IPS-NIHi7 (cell line): ENCODE measurements around the gene EEIG1.

Source experiments
- DNase-seq: peaks from one replicate; pipeline ENCODE4 v3.0.0; 2012; ENCODE audit warnings: mixed read lengths; ENCODE audit errors: extremely low spot score

Gene EEIG1

GRCh38 chr9:128001151-128001778 is 20.5 kb upstream of the EEIG1 start:
- DNase-seq: no peak

GRCh38 chr9:127999461-127999860 is 18.7 kb upstream of the EEIG1 start:
- DNase-seq: no peak

- DNase-seq: no peak
Observed at GRCh38 chr9:127993721-127994120, 12.9 kb upstream of the EEIG1 start.

GRCh38 chr9:127991757-127992274 is 11.0 kb upstream of the EEIG1 start:
- no peak for DNase-seq

DNA sequence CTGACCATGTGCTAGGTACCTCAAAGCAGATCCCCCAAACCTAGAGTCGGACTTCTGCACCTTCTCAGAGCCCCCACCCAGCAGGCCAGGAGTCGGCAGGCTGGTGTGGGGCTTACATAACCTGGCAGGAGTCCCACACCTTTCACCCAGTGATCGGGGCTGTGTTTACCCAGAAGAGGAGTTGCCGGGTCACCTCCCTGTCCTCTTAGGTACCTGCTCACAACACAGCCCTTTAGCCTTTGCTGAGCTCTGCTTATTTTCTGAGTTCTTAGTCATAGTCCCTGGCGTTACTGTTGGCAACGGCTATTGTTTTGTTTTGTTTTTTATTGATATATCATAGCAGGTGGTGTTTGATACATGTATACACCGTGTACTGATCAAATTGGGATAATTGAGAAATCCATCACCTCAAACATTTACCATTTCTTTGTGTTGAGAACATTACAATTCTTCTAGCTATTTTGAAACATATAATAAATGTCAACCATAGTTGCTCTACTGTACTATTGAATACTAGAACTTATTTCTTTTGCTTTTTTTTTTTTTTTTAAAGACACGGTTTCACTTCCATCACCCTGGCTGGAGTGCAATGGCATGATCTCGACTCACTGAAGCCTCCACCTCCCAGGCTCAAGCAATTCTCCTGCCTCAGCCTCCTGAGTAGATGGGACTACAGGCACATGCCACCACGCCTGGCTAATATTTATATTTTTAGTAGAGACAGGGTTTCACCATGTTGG is 10.4 kb upstream of the EEIG1 start:
- no peak for DNase-seq

DNA sequence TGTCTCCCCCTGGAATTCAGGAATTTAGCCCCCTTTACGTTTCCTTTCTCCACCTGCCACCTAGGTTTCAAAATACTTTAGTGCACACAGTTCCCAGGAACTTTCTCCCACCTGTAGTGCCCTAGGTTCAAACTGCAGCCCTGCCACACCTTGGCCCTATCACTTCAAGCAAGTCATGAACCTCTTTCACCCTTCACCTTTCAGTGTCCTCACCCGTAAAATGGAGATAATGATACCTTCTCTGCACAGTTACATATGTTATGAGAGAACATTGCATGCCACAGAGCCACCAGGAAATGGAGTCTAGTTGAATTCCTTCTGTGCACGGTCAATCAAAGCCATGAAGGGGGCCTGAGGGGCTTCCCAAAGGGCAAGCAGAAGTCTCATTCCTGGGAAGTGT is 9.8 kb upstream of the EEIG1 start:
- DNase-seq: no peak

GRCh38 chr9:127989094-127989493 is 8.3 kb upstream of the EEIG1 start:
- DNase-seq: no peak

DNA sequence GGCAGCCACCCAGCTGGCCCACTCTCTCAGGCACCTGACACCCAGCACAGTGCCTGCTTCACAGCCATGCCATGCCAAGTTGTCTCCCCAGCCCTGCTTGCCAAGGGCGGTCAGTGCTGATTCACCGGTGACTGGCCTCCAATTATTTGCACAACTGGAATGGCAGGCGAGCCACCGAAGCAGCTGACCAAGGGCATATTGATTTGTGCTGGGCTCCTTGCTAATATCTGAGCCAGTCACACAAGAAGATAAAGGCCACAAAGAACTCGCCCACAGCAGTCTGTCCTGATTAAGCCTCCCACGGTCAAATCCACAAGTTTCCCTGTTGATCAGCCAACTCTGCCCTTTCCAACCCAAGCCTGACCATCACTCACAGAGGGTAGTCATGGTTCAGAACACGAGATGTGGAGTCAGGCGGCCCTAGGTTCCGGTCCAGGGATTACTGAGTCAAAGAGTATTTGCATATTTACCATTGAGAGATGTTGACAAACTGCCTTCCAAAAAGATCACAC is 6.4 kb upstream of the EEIG1 start:
- DNase-seq: no peak

- DNase-seq: no peak
Observed at GRCh38 chr9:127985011-127985410, 4.2 kb upstream of the EEIG1 start.

- DNase-seq: no peak
Observed at GRCh38 chr9:127983847-127984289, 3.1 kb upstream of the EEIG1 start.

DNA sequence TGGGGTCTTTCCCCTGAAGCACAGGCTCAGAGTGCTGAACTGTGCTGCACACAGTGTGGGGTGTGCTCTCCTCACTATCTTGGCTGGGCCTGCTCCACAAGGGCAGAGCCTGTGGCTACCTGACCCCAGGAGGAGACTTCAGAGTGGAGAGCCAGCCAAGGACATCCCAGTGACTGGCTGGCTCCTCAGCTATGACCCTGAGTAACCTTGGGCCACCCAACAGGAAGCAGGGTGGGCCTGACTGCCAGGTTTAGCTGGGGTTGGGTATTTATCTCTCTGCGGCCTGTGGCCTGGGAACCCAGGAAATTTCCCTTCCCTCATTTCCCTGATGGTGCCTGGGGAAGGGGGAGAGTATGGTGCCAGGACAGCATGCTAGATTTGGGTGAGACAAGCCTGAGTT is 2.1 kb upstream of the EEIG1 start:
- no peak for DNase-seq

DNA sequence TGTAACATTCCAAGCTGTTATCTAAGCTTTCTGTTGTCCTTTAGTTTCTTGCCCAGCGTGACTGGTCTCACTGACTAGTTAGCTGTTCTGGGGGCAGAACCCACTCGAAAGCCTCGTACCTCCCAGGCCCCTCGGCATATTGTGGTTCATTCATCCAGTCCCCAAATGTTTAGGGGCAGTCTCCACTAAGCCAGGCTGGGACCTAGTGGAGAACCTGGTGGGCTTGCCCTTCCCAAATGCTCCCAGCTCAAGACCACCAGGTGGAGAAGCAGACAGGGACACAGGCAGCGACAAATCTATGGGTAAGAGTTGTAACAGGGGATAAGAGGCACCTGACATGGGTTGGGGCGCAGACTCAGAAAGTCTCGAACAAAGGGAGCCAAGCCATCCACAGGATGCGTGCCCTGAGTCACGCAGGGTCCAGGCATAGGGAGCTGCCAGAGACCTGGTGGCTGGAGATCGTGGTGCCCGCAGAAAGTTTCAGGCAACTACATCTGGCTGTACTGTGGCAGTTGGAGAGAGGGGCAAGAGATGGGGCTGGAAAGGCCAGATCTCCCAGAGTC is 851 bp upstream of the EEIG1 start:
- no peak for DNase-seq

GRCh38 chr9:127980060-127980705 is 606 bp downstream of the EEIG1 start:
- DNase-seq: peak; percentile 70

DNA sequence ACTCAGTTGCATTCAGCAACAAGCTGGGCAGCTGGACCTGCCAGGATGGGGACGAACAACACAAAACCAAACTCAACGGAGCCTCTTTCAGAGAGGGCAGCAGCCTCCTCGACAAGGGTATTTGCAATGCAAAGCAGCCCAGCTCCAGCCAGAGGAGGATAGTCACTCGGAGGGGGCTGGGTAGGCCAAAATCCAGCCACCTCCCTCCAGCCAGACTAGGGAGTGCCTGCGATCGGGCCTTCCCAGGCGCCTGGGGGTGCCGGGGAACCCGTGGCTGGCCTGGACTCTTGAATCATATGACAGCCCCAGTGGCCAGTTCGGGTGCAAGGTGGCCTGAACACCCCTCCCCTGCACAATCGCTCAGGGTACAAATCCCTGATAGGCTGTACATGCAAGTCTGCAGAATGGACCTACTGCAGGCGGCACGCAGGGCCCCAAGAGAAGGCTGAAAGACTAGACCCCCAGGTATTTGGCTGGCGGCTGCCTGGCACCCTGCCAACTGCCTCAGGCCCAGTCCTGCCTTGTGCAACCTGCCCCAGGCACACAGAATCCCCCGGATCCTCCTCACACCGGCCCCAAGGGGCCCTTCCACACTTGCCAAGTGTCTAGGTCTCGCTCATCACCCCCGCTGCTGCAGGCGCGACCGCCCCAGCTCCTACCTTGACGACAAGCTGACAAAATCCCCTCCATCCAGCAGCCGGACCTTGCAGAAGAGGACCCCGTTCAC is 1.3 kb downstream of the EEIG1 start:
- peak; percentile 68 for DNase-seq

GRCh38 chr9:127979015-127979332 is 1.8 kb downstream of the EEIG1 start:
- DNase-seq: no peak

- DNase-seq: peak; percentile 62
Observed at GRCh38 chr9:127977884-127978647, 2.7 kb downstream of the EEIG1 start.

- DNase-seq: no peak
Observed at GRCh38 chr9:127977009-127977883, 3.5 kb downstream of the EEIG1 start.

DNA sequence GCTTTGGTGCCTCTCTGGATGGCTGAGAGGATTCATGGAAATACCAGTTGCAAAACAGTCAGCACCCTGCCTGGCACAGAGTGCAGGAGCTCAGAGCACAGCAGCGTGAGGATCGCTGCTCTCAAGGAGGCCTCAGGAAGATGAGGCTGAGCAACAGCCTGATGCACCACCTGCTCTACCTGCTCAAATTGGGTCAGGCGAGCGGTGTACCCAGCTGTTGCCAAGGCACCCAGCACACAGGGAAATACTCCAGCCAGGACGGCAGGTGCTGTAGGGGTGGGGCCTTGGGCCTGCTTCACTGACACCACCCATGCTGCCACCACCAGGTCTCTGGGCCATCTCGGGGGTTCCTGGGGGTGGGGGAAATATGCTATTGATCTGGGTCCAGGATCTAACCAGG is 4.3 kb downstream of the EEIG1 start:
- no peak for DNase-seq

DNA sequence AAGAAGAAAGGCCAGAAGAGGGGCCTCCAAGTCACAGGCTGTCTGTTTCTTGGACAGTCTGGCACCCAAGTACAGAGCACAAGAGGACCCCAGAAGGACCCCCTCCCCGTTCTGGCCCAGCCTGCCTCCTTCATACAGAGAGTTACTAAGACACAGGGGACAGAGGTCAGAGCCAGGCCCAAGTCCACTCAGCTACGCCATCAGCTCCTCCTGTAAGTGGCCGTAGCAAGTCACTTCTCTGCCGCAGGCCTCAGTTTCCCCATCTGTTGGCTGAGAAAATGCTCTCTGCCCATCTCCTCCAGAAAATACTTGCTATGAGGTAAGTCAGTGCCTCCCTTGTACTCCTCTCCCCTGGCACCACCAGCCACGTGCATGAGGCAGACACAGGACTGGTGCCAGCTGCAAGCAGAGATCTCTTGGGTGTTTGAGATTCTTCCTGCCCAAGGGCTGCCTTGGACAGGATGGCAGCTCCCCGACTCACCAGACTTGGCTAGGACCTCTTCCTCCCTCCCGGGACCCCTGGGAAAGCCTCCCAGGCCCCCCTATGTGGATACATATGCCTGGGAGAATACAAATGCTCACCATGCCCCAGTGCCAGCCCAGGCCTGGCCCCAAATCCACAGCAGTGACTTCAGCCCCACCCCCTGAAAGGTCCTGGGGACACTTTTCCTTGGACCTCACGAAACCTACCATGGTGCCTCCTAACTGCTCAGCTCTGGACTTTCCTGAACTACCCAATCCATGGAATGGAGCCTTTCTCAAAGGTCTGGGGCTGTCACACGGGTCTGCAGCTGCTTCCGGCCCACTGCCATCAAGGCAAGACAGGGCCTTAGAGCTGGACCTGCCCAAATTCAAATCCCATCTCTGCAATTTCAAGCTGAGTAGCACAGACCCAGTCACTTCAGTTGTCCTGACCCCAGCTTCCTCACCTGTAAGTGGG is 5.1 kb downstream of the EEIG1 start:
- no peak for DNase-seq
